HepG2 (cell line): ENCODE results near the gene IKZF4. TPM values are rescaled to one million over a fixed set of nuclear protein-coding genes. Genes with fewer than 3 reads are reported as not detected.
A peak's percentile ranks its signal among the peaks of the same experiment; 100 is the strongest.

Experiments used
- ATAC-seq: fragments of 200-7000 bp; cut with Tn5 transposase; 3 replicates; pipeline ENCODE4 v1.9.1; 2020; ENCODE audit warnings: mild to moderate bottlenecking, moderate library complexity
- BruUV-seq: library from RNA; stranded (reverse); fragments of 400-500 nt; replicated peaks from 2 replicates; lab custom pipeline; 2021; lab: Mats Ljungman, UMichigan
- CTCF ChIA-PET: fragments of 300-600 bp; formaldehyde crosslinking; extraction: SDS; loops from one replicate; lab custom pipeline; 2021; ENCODE audit warnings: low total read pairs, inconsistent platforms, low intra/inter-chr PET ratio; lab: Yijun Ruan, JAX
- POLR2A ChIA-PET: fragments of 350-600 bp; sonication (Branson Sonifier 250); formaldehyde crosslinking; loops from one replicate; lab custom pipeline; 2020; ENCODE audit warnings: antibody characterized with exemption, inconsistent platforms; lab: Yijun Ruan, JAX
- DNase-seq: peaks from one replicate; pipeline ENCODE4 v3.0.0-alpha.2; 2015; ENCODE audit warnings: low spot score
- FAIRE-seq: peaks from 3 replicates; lab custom pipeline; 2011; peaks lifted over from hg19 to GRCh38; lab: Jason Lieb, UNC
- H2AFZ ChIP-seq: one replicate; pipeline ENCODE4 v1.6.1; 2011; ENCODE audit warnings: low read length, inconsistent platforms
- H3K27ac ChIP-seq: fragments of 300-600 bp; 3 replicates; pipeline ENCODE4 v1.8.0; 2011; ENCODE audit warnings: mixed run types, mild to moderate bottlenecking, mixed read lengths, low read length, inconsistent platforms; ENCODE audit not compliant: insufficient read depth; ENCODE audit errors: extremely low read length
- H3K27me3 ChIP-seq, 2 experiments: fragments of 200-600 bp in 1 of 2; 2 replicates in 1 of 2; 3 replicates in 1 of 2; pipeline versions ENCODE4 v1.6.0 to v1.8.0; 2011; ENCODE audit warnings: low read length in 2 of 2, mild to moderate bottlenecking in 2 of 2, moderate library complexity in 2 of 2, inconsistent platforms in 1 of 2; ENCODE audit not compliant: insufficient read depth in 2 of 2, control insufficient read depth in 1 of 2
- H3K36me3 ChIP-seq, 2 experiments: fragments of 200-600 bp in 1 of 2; replicated peaks in 1 of 2; 2 replicates in 1 of 2; 3 replicates in 1 of 2; pipeline versions ENCODE4 v1.5.1 to v1.8.0; 2011; ENCODE audit warnings: low read length in 2 of 2, inconsistent platforms in 1 of 2; ENCODE audit not compliant: insufficient read depth in 2 of 2, control insufficient read depth in 1 of 2
- H3K4me1 ChIP-seq: 2 replicates; pipeline ENCODE4 v1.5.1; 2012; ENCODE audit warnings: low read length, inconsistent platforms; ENCODE audit not compliant: insufficient read depth
- H3K4me2 ChIP-seq: 2 replicates; pipeline ENCODE4 v1.6.0; 2011; ENCODE audit warnings: low read depth, low read length, inconsistent platforms
- H3K4me3 ChIP-seq, 3 experiments: fragments of 200-600 bp in 1 of 3; sonication (generic), shearing (Covaris generic) in 1 of 3; replicated peaks in 1 of 3; 2 replicates each; pipeline ENCODE4 v1.5.1; 2011 to 2016; ENCODE audit warnings: low read length in 3 of 3, inconsistent platforms in 2 of 3, low read depth in 2 of 3, mild to moderate bottlenecking in 2 of 3, control low read depth in 1 of 3, mixed read lengths in 1 of 3; ENCODE audit not compliant: insufficient read depth in 1 of 3
- H3K79me2 ChIP-seq: one replicate; pipeline ENCODE4 v1.6.1; 2011; ENCODE audit warnings: low read length, inconsistent platforms; ENCODE audit not compliant: insufficient read depth
- H3K9ac ChIP-seq: 2 replicates; pipeline ENCODE4 v1.6.0; 2011; ENCODE audit warnings: mild to moderate bottlenecking, low read depth, low read length, inconsistent platforms; ENCODE audit not compliant: insufficient read depth
- H3K9me3 ChIP-seq: 2 replicates; pipeline ENCODE4 v1.5.1; 2012; ENCODE audit warnings: mild to moderate bottlenecking, low read length
- H4K20me1 ChIP-seq: 2 replicates; pipeline ENCODE4 v1.6.0; 2011; ENCODE audit warnings: inconsistent platforms, mild to moderate bottlenecking, low read length, moderate library complexity; ENCODE audit not compliant: insufficient read depth
- GZF1 ChIP-seq: sonication (generic); formaldehyde crosslinking; IDR thresholded peaks from 2 replicates; pipeline ENCODE4 v1.5.1; 2020; ENCODE audit warnings: mild to moderate bottlenecking, missing genetic modification reagents
- REXO4 ChIP-seq: sonication (generic); formaldehyde crosslinking; IDR thresholded peaks from 2 replicates; pipeline ENCODE4 v1.8.0; 2022; ENCODE audit warnings: missing genetic modification reagents, mild to moderate bottlenecking, borderline replicate concordance
- XBP1 ChIP-seq: sonication (generic); formaldehyde crosslinking; IDR thresholded peaks from 2 replicates; pipeline ENCODE4 v1.5.0; 2020; ENCODE audit warnings: missing genetic modification reagents
- ZMYM2 ChIP-seq: sonication (generic); formaldehyde crosslinking; IDR thresholded peaks from 2 replicates; pipeline ENCODE4 v1.8.0; 2022; ENCODE audit warnings: mild to moderate bottlenecking, missing genetic modification reagents
- ZNF501 ChIP-seq: sonication (generic); formaldehyde crosslinking; IDR thresholded peaks from 2 replicates; pipeline ENCODE4 v1.5.1; 2020; ENCODE audit warnings: mild to moderate bottlenecking, moderate library complexity, missing genetic modification reagents
- ZNF713 ChIP-seq: sonication (generic); formaldehyde crosslinking; IDR thresholded peaks from 2 replicates; pipeline ENCODE4 v1.4.0; 2020; ENCODE audit warnings: mild to moderate bottlenecking, missing genetic modification reagents
- WGBS: methylation state at CpG from one replicate; pipeline ENCODE4 v1.1.6; 2017; ENCODE audit warnings: low lambda C conversion rate; 5-methylcytosine and 5-hydroxymethylcytosine counted together
- in situ Hi-C: cut with HindIII; loops from 2 replicates; pipeline ENCODE4 v1.10.0; 2017; ENCODE audit warnings: low pct_unique_long_range_greater_than_20kb; ENCODE audit not compliant: extremely low pct_ligation_motif_present
- intact Hi-C: fragments of 100-400 bp; cut with micrococcal nuclease; formaldehyde crosslinking; loops from one replicate; pipeline ENCODE4 v1.10.0; 2022; ENCODE audit not compliant: unreplicated experiment
- polyA plus RNA-seq, 8 experiments: library from polyadenylated mRNA; depleted of rRNA in 3 of 8; stranded (reverse) in 7 of 8; unstranded in 1 of 8; fragments of >200 nt; fragmentation: Illumina TruSeq in 4 of 8; extraction: Trizol in 4 of 8; gene quantifications; 2 replicates each; pipeline versions ENCODE4 v1.2.1 to v1.2.3, GENCODE V29; 2011 to 2016; ENCODE audit warnings: low read depth in 4 of 8, missing spikeins in 1 of 8, mixed read lengths in 1 of 8; ENCODE audit not compliant: insufficient read depth in 1 of 8
- total RNA-seq, 5 experiments: library from RNA; depleted of rRNA; stranded (reverse); fragments of >200 nt; fragmentation: Illumina TruSeq; extraction: Trizol; gene quantifications; 2 replicates each; pipeline ENCODE4 v1.2.3, GENCODE V29; 2016; ENCODE audit warnings: low read depth in 1 of 5
- TF ChIP-seq, protein P1 (sequence below): sonication (generic); formaldehyde crosslinking; IDR thresholded peaks from 2 replicates; pipeline ENCODE4 v1.4.0; 2020; ENCODE audit warnings: mild to moderate bottlenecking, low read depth, missing genetic modification reagents
- TF ChIP-seq, protein P2 (sequence below): sonication (generic); formaldehyde crosslinking; IDR thresholded peaks from 2 replicates; pipeline ENCODE4 v1.4.0; 2020; ENCODE audit warnings: mild to moderate bottlenecking, missing genetic modification reagents

Gene IKZF4
- total and polyA plus RNA-seq, 2 of the 13 experiments (the other 11 are each of a cell fraction or from before 2014, with no cell fraction given) = 0.58 to 2.2 TPM

DNA sequence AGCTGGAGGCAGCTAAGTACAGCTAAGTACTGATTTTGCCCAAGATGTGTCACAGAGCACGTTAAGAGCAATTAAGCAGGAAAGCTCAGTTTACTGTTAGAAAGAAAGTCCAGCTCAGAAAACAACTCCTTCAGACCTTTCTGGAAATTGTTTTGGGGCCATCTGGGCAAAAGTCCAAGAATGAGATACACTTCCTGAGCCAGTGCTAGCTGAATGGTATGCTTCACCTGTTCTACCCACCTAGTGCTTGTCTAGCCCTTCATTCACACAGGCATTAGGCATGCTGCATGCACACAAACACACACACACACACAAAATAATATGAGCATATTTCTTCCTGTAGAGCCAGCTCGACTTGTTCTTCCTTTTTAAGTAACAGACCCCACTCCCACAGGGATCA lies 6.6 kb upstream of the IKZF4 start:
- in situ Hi-C loops (no loop called here), intact Hi-C loops (no loop called here)
- 0 out of 2 replicates have a peak, but pooled peaks have one; percentile 0 for TF ChIP-seq ZNF501 (CRISPR knock-in tag)
- TF ChIP-seq XBP1 (CRISPR knock-in tag) = no peak
- no peak for TF ChIP-seq GZF1 (CRISPR knock-in tag)
- TF ChIP-seq, protein P1, sequence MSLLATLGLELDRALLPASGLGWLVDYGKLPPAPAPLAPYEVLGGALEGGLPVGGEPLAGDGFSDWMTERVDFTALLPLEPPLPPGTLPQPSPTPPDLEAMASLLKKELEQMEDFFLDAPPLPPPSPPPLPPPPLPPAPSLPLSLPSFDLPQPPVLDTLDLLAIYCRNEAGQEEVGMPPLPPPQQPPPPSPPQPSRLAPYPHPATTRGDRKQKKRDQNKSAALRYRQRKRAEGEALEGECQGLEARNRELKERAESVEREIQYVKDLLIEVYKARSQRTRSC (CRISPR knock-in tag) = no peak
- no TSS peak for BruUV-seq
- Histone ChIP-seq H3K4me3 (no peak overlapping the region), H3K9ac (no peak overlapping the region), H2AFZ (no peak overlapping the region), H3K27me3 (no peaks in the 10 kb centered on the region), H4K20me1 (no peaks in the 10 kb centered on the region), H3K4me2 (0 out of 2 replicates have a peak overlapping the region, but pooled peaks have one; percentile 23), H3K79me2 (no peaks in the 10 kb centered on the region), H3K36me3 (no peaks in the 10 kb centered on the region; a peak in 1 of 5 replicates), H3K9me3 (no peaks in the 10 kb centered on the region), H3K4me1 (peaks cover 71% of the 10 kb centered on the region), H3K27ac (peak overlapping the region; percentile 68)
- 72% methylated on average over 2 of the region's 2 CpGs for WGBS
- ChIA-PET POLR2A (interaction anchor here (1.9 to 3.0 kb wide), 2 partner anchors 18 to 40 kb away, joined by 8 to 10 read pairs; partner anchors contain the start of genes RAB5B and SUOX), CTCF (no interaction called here)
- FAIRE-seq (peak; percentile 42), ATAC-seq (no peak), DNase-seq (no peak)

DNA sequence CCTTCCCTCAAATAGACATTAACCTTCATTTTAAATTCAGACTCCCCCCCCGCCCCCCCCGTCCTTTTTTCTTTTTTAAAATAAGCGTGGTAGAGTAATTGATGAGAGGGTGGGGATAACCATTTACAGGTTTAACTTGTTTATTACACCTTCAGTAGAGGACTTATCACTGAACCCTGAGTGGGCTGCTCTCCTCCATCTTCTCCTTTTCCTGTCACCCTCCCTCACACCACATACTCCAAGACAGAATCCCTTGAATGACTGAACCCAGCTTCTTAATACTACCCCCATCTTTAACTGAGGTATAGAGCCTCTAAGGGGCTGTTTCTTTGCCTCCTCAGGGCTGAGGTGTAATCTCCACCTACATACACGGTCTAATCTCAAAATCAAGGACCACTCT lies 3.7 kb upstream of the IKZF4 start:
- Histone ChIP-seq H3K9me3 (no peaks in the 10 kb centered on the region), H3K9ac (no peak overlapping the region), H3K36me3 (no peaks in the 10 kb centered on the region), H3K4me1 (peaks cover 70% of the 10 kb centered on the region), H2AFZ (no peak overlapping the region), H3K4me2 (no peak overlapping the region), H4K20me1 (no peaks in the 10 kb centered on the region), H3K27ac (no peak overlapping the region), H3K27me3 (no peaks in the 10 kb centered on the region), H3K4me3 (no peak overlapping the region), H3K79me2 (no peaks in the 10 kb centered on the region)
- no TSS peak for BruUV-seq
- in situ Hi-C loops = no loop called here
- TF ChIP-seq REXO4 = no peak
- no peak for TF ChIP-seq ZMYM2 (CRISPR knock-in tag)
- TF ChIP-seq, protein P2, sequence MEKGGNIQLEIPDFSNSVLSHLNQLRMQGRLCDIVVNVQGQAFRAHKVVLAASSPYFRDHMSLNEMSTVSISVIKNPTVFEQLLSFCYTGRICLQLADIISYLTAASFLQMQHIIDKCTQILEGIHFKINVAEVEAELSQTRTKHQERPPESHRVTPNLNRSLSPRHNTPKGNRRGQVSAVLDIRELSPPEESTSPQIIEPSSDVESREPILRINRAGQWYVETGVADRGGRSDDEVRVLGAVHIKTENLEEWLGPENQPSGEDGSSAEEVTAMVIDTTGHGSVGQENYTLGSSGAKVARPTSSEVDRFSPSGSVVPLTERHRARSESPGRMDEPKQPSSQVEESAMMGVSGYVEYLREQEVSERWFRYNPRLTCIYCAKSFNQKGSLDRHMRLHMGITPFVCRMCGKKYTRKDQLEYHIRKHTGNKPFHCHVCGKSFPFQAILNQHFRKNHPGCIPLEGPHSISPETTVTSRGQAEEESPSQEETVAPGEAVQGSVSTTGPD (CRISPR knock-in tag) = no peak
- no peak for TF ChIP-seq ZNF713 (CRISPR knock-in tag)
- ChIA-PET CTCF (no interaction called here), POLR2A (no interaction called here)
- WGBS = 98% methylated on average over 4 of the region's 4 CpGs
- intact Hi-C loops = no loop called here
- no peak for FAIRE-seq
- no peak for ATAC-seq
- DNase-seq = no peak
